Vagina (tissue), 2 donors: ENCODE measurements around the gene CCNQ.

ENCODE experiments used
- POLR2A ChIP-seq, 2 donors: fragments of 450-650 bp; IDR thresholded peaks; one replicate each; pipeline ENCODE4 v1.6.1; 2017; ENCODE audit warnings: antibody characterized with exemption in 2 of 2, mild to moderate bottlenecking in 2 of 2, moderate library complexity in 2 of 2
- POLR2AphosphoS5 ChIP-seq, 2 donors: sonication (generic); formaldehyde crosslinking; IDR thresholded peaks; one replicate each; pipeline ENCODE4 v1.9.0; 2017; ENCODE audit warnings: antibody characterized with exemption in 2 of 2, mild to moderate bottlenecking in 2 of 2, low read depth in 1 of 2; ENCODE audit not compliant: insufficient read depth in 1 of 2
- TF ChIP-seq, protein P1 (sequence below), 3 experiments: fragments of 450-650 bp in 2 of 3; fragments of 200-600 bp in 1 of 3; sonication (generic) in 1 of 3; IDR thresholded peaks; one replicate each; pipeline ENCODE4 v1.5.1; 2017 to 2019; ENCODE audit warnings: antibody characterized with exemption in 3 of 3, mild to moderate bottlenecking in 2 of 3, moderate library complexity in 2 of 3

DNA sequence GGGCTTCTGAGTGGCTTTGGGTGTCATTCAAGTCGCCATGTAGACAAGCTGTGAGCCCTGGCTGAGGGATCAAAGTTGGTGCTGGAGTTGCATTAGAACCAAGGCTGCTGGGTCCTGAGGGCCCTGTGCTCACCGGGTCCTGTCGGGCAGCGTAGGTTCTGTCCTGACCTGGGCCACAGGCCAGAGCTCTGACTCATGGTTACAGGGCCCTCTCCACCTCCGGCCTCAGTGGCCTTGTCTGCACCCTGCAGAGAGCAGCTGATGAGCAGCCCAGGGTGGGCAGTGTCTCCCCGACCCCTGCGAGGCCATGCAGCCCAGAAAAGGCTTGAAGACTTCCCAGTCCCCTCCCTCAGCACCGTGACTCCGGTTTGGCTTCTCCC is 59.0 kb downstream of the CCNQ start:
- TF ChIP-seq, protein P1, sequence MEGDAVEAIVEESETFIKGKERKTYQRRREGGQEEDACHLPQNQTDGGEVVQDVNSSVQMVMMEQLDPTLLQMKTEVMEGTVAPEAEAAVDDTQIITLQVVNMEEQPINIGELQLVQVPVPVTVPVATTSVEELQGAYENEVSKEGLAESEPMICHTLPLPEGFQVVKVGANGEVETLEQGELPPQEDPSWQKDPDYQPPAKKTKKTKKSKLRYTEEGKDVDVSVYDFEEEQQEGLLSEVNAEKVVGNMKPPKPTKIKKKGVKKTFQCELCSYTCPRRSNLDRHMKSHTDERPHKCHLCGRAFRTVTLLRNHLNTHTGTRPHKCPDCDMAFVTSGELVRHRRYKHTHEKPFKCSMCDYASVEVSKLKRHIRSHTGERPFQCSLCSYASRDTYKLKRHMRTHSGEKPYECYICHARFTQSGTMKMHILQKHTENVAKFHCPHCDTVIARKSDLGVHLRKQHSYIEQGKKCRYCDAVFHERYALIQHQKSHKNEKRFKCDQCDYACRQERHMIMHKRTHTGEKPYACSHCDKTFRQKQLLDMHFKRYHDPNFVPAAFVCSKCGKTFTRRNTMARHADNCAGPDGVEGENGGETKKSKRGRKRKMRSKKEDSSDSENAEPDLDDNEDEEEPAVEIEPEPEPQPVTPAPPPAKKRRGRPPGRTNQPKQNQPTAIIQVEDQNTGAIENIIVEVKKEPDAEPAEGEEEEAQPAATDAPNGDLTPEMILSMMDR (IDR thresholded peaks at IDR 0.05), result no peak
- TF ChIP-seq POLR2A (IDR thresholded peaks at IDR 0.05) (no peak), POLR2AphosphoS5 (IDR thresholded peaks at IDR 0.05; ENCODE audit: insufficient read depth in 1 of 2, low read depth in 1 of 2) (no peak)
